Suppressor macrophage treated with lipopolysaccharide for 1 hour (primary cell): Measurements from ENCODE around the gene FOXO4.
A peak's percentile ranks its signal among the peaks of the same experiment; 100 is the strongest.

Source experiments
- DNase-seq, 3 donors: peaks; one replicate each; pipeline ENCODE4 v3.0.0-alpha.2; 2020 to 2022

The FOXO4 gene

GRCh38 chrX:71099736-71100135 is 4.1 kb downstream of the FOXO4 start:
- DNase-seq = no peak

- no peak for DNase-seq
These were observed 5.2 kb downstream of the FOXO4 start for GRCh38 chrX:71100581-71101505.

- peak in 1 of 3 donors; percentile 24 for DNase-seq
These were observed 6.6 kb downstream of the FOXO4 start for GRCh38 chrX:71102292-71102691.

- DNase-seq = peak in 1 of 3 donors; percentile 32
These were observed 7.7 kb downstream of the FOXO4 start for GRCh38 chrX:71103110-71103983.

GRCh38 chrX:71105628-71106027 is 10.0 kb downstream of the FOXO4 start:
- DNase-seq = no peak

GRCh38 chrX:71106427-71106826 is 10.8 kb downstream of the FOXO4 start, which contains the start of gene CXorf65:
TSS of gene CXorf65 (minus strand) at chrX:71106740. CDS start at chrX:71106556, 184 bp downstream.
- DNase-seq = peak; percentile 21 to 38 (median 38)

GRCh38 chrX:71107245-71107644 is 11.6 kb downstream of the FOXO4 start:
- DNase-seq = no peak

GRCh38 chrX:71107762-71108360 is 12.2 kb downstream of the FOXO4 start:
- peak in 1 of 3 donors; percentile 23 for DNase-seq

- no peak for DNase-seq
These were observed 13.4 kb downstream of the FOXO4 start for GRCh38 chrX:71109051-71109450.

- peak; percentile 84 to 86 (median 84) for DNase-seq
These were observed 15.6 kb downstream of the FOXO4 start, which contains the start of gene IL2RG for GRCh38 chrX:71111141-71111843. TSS of gene IL2RG (minus strand) at chrX:71111577. CDS start at chrX:71111539, 38 bp downstream.

- DNase-seq = peak in 1 of 3 donors; percentile 14
These were observed 16.3 kb downstream of the FOXO4 start for GRCh38 chrX:71111921-71112431.

GRCh38 chrX:71117358-71117757 is 21.7 kb downstream of the FOXO4 start:
- DNase-seq = no peak

GRCh38 chrX:71118032-71118984 is 22.7 kb downstream of the FOXO4 start, which contains the start of gene MED12:
TSS of gene MED12 (plus strand) at chrX:71118596. CDS start at chrX:71118755, 159 bp downstream.
- DNase-seq = peak; percentile 71 to 84 (median 74)

- DNase-seq = no peak
These were observed 23.4 kb downstream of the FOXO4 start for GRCh38 chrX:71118985-71119535.

- DNase-seq = no peak
These were observed 32.6 kb downstream of the FOXO4 start for GRCh38 chrX:71128166-71128833.

GRCh38 chrX:71128915-71129765 is 33.5 kb downstream of the FOXO4 start:
- peak; percentile 71 to 77 (median 75) for DNase-seq

GRCh38 chrX:71131510-71131909 is 35.9 kb downstream of the FOXO4 start:
- DNase-seq = no peak

GRCh38 chrX:71140440-71140839 is 44.8 kb downstream of the FOXO4 start:
- no peak for DNase-seq

- DNase-seq = no peak
These were observed 47.9 kb downstream of the FOXO4 start for GRCh38 chrX:71143508-71143907.
